ENCODE measurements around the gene RXRA. TPM values are rescaled to one million over a fixed set of nuclear protein-coding genes. Genes with fewer than 3 reads are reported as not detected.

The RXRA gene
- total and polyA plus RNA-seq, 2 of the 4 experiments (the other 2 are of a cell fraction), result 7.5 to 17.9 TPM

DNA sequence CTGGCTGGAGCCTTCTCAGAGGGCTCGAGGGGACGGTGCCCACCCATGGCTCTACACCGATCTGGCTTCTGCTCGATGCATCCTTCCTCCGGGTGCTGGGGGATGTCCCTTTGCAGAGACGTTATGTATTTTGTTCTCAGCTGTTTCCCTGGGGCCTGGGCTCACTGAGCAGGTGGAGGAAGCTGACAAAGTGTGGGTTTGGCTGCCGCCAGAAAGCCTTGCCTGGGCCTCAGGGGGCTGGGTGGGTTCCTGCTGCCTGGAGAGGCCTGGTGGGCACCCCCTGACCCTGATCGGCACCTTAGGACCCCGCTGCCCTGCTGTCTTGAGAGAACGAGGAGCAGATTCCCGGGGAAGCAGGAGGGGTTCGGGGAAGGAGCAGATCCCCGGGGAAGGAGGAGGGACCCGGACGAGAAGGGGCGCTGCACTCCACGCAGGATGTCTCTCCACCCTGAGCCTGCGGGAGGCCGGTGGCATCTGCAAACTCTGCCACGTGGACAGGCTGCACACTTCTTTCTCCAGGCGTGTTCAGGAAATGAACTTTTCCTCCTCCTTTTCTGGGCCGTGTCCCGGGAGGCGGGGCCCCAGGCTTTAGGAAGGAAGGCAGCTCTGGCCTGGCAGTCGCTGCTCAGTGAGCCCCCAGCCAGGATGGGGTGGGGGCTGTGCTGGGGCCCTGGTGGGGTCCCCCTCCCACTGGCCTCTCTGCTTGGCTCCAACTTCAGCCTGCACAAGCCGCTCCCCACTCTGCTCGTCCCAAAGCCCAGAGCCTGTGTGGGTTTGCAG, 148.9 kb downstream of the RXRA start (continued):
- TF ChIP-seq SMC3 (IDR thresholded peaks at IDR 0.05; ENCODE audit: low read depth, low read length) (no peak), BHLHE40 (IDR thresholded peaks at IDR 0.05; ENCODE audit: low read depth, low read length) (0 out of 2 replicates have a peak, but pooled peaks have one; percentile 7)

DNA sequence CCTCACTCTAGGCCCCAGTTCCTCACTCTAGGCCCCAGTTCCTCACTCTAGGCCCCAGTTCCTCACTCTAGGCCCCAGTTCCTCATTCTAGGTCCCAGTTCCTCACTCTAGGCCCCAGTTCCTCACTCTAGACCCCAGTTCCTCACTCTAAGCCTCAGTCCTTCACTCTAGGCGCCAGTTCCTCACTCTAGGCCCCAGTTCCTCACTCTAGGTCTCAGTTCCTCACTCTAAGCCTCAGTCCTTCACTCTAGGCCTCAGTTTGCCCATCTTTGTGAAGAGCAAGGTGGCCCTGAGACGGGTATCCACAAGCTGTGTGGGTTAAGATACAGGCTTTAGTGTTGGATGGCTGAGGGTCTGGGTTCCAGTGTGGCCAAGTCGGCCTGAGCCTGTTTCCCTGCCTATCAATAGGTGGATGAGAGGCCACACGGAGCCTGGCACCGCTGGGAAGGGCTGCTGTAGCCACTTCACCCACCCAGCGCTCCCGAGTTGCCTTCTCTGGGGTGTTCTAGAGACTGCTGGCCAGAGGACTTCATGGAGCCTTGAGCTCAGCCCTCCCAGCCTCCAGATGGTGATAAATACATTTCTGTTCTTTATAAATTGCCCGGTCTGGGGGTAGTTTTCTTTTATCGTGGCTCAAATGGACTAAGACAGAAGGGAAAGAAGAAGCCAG, 150.2 kb downstream of the RXRA start:
- Histone ChIP-seq H4K5ac (ENCODE audit: low read depth, low read length) (peak overlapping the region; percentile 100), H3K23ac (ENCODE audit: low read depth, low read length) (no peak overlapping the region), H3K9me3 (ENCODE audit: control insufficient read depth, insufficient read depth, low read length) (no peaks in the 10 kb centered on the region; the same call in 1 of the 2 replicates), H4K20me1 (ENCODE audit: insufficient read depth, low read length) (no peaks in the 10 kb centered on the region), H3K14ac (replicated peaks; ENCODE audit: low read depth, low read length) (no peak overlapping the region; the same call in 1 of the 2 replicates), H3K9ac (ENCODE audit: low read depth, low read length) (0 out of 2 replicates have a peak overlapping the region, but pooled peaks have one; percentile 9), H2BK20ac (ENCODE audit: low read depth, low read length) (peak overlapping the region; percentile 88; the same call in 1 of the 2 replicates), H2AK9ac (replicated peaks; ENCODE audit: low read depth, low read length, poor library complexity) (peak overlapping the region; percentile 90), H3K4me1 (ENCODE audit: control insufficient read depth, insufficient read depth, low read length) (peaks cover 22% of the 10 kb centered on the region), H3K18ac (ENCODE audit: low read depth, low read length) (peak overlapping the region; percentile 97), H3K56ac (ENCODE audit: extremely low read depth, insufficient read depth, low read length) (no peak overlapping the region), H3K4ac (ENCODE audit: low read depth, low read length) (peak overlapping the region; percentile 74), H3K9me1 (ENCODE audit: insufficient read depth, low read length) (0 out of 2 replicates have a peak, but pooled peaks cover 7% of the 10 kb centered on the region), H2BK15ac (ENCODE audit: low read depth, low read length) (peak overlapping the region; percentile 34; the same call in 1 of the 3 replicates), H2BK120ac (ENCODE audit: low read depth, low read length) (peak overlapping the region; percentile 11; the same call in 1 of the 2 replicates), H2AFZ (replicated peaks; ENCODE audit: low read length, poor library complexity) (peak overlapping the region; percentile 82), H4K91ac (ENCODE audit: insufficient read depth, low read depth, low read length) (peak overlapping the region; percentile 66), H4K8ac (ENCODE audit: low read depth in 2 of 2, low read length in 2 of 2) (peak overlapping the region; percentile 71 to 90), H2AK5ac (ENCODE audit: low read depth, low read length) (peak overlapping the region; percentile 96), H3K4me3 (ENCODE audit: insufficient read depth, low read depth, low read length) (no peak overlapping the region), H3K27ac (ENCODE audit: insufficient read depth, low read length) (peak overlapping the region; percentile 19; the same call in 1 of the 2 replicates), H3K79me1 (ENCODE audit: low read depth in 1 of 2, low read length in 2 of 2) (no peaks in the 10 kb centered on the region), H3K27me3 (ENCODE audit: control insufficient read depth, insufficient read depth, low read length) (no peaks in the 10 kb centered on the region), H3K36me3 (ENCODE audit: control insufficient read depth, insufficient read depth, low read length) (no peaks in the 10 kb centered on the region), H3K4me2 (ENCODE audit: low read depth, low read length) (no peak overlapping the region), H2BK5ac (ENCODE audit: low read depth, low read length, poor library complexity, severe bottlenecking) (peak overlapping the region; percentile 72)
- in situ Hi-C loops (cut with MboI; ENCODE audit: low sequenced_read_pairs), result no loop called here
- intact Hi-C loops (cut with micrococcal nuclease), result no loop called here
- ChIA-PET POLR2A (ENCODE audit: unreplicated experiment) (no interaction called here), CTCF (no interaction called here)
- no TSS peak for BruUV-seq (replicated peaks)
- WGBS, 2 experiments (ENCODE audit: extremely low coverage in 2 of 2, insufficient read length in 1 of 2), result 93% methylated on average over 2 of the region's 9 CpGs; no CpG with 5 or more reads in 1 of the 2 experiments
- dilution Hi-C loops (cut with HindIII; ENCODE audit: low sequenced_read_pairs, unreplicated experiment), result no loop called here
- no peak for DNase-seq
- no peak for ATAC-seq (ENCODE audit: low read depth)
- TF ChIP-seq MAZ (IDR thresholded peaks at IDR 0.05; ENCODE audit: borderline replicate concordance, low read depth, low read length), result no peak
- no peak for TF ChIP-seq NFE2L2 (IDR thresholded peaks at IDR 0.05; ENCODE audit: low read depth, low read length)
- TF ChIP-seq SMC3 (IDR thresholded peaks at IDR 0.05; ENCODE audit: low read depth, low read length), result no peak
- TF ChIP-seq POLR2A (IDR thresholded peaks at IDR 0.05; ENCODE audit: low read depth, low read length), result no peak
- TF ChIP-seq CHD1 (IDR thresholded peaks at IDR 0.05; ENCODE audit: low read depth, low read length), result no peak
- TF ChIP-seq, protein P1, sequence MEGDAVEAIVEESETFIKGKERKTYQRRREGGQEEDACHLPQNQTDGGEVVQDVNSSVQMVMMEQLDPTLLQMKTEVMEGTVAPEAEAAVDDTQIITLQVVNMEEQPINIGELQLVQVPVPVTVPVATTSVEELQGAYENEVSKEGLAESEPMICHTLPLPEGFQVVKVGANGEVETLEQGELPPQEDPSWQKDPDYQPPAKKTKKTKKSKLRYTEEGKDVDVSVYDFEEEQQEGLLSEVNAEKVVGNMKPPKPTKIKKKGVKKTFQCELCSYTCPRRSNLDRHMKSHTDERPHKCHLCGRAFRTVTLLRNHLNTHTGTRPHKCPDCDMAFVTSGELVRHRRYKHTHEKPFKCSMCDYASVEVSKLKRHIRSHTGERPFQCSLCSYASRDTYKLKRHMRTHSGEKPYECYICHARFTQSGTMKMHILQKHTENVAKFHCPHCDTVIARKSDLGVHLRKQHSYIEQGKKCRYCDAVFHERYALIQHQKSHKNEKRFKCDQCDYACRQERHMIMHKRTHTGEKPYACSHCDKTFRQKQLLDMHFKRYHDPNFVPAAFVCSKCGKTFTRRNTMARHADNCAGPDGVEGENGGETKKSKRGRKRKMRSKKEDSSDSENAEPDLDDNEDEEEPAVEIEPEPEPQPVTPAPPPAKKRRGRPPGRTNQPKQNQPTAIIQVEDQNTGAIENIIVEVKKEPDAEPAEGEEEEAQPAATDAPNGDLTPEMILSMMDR (conservative IDR thresholded peaks at IDR 0.05; ENCODE audit: low read depth, low read length), result no peak
- TF ChIP-seq FOS (IDR thresholded peaks at IDR 0.05; ENCODE audit: low read depth, low read length), result no peak
- TF ChIP-seq MXI1 (IDR thresholded peaks at IDR 0.05; ENCODE audit: borderline replicate concordance, low read depth, low read length), result no peak
- TF ChIP-seq CEBPB (IDR thresholded peaks at IDR 0.05; ENCODE audit: low read depth, low read length), result no peak
- no peak for TF ChIP-seq RFX5 (IDR thresholded peaks at IDR 0.05; ENCODE audit: low read depth, low read length)
- TF ChIP-seq, protein P2, sequence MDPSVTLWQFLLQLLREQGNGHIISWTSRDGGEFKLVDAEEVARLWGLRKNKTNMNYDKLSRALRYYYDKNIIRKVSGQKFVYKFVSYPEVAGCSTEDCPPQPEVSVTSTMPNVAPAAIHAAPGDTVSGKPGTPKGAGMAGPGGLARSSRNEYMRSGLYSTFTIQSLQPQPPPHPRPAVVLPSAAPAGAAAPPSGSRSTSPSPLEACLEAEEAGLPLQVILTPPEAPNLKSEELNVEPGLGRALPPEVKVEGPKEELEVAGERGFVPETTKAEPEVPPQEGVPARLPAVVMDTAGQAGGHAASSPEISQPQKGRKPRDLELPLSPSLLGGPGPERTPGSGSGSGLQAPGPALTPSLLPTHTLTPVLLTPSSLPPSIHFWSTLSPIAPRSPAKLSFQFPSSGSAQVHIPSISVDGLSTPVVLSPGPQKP (IDR thresholded peaks at IDR 0.05; ENCODE audit: borderline replicate concordance, low read depth, low read length), result no peak
